Trophoblast cell (in vitro differentiated cells and primary cell): ENCODE measurements around the gene GOSR1.
"Not testable (repeated sequence)": the region's sequence is repeated elsewhere in the genome, so short reads cannot be mapped to it uniquely, and the experiment has no call there.

Source experiments
- DNase-seq, 2 donors: peaks; one replicate each; pipeline ENCODE4 v3.0.0-alpha.2; 2016
- H2AFZ ChIP-seq: 2 replicates; pipeline ENCODE4 v1.6.1; 2013; ENCODE audit warnings: low read length, moderate library complexity, mild to moderate bottlenecking; ENCODE audit not compliant: insufficient read depth, poor library complexity
- H2AK5ac ChIP-seq: 2 replicates; pipeline ENCODE4 v1.6.1; 2013; ENCODE audit warnings: mild to moderate bottlenecking, low read length
- H2BK120ac ChIP-seq: 2 replicates; pipeline ENCODE4 v1.6.1; 2013; ENCODE audit warnings: low read length, mild to moderate bottlenecking, moderate library complexity; ENCODE audit not compliant: insufficient read depth, poor library complexity
- H2BK12ac ChIP-seq: 2 replicates; pipeline ENCODE4 v1.6.1; 2013; ENCODE audit warnings: mild to moderate bottlenecking, low read length, moderate library complexity
- H2BK5ac ChIP-seq: 2 replicates; pipeline ENCODE4 v1.6.1; 2013; ENCODE audit warnings: low read length, low read depth, moderate library complexity, mild to moderate bottlenecking; ENCODE audit not compliant: poor library complexity
- H3K14ac ChIP-seq: 2 replicates; pipeline ENCODE4 v1.6.1; 2013; ENCODE audit warnings: mild to moderate bottlenecking, low read length
- H3K18ac ChIP-seq: 2 replicates; pipeline ENCODE4 v1.6.1; 2013; ENCODE audit warnings: mild to moderate bottlenecking, low read length
- H3K23ac ChIP-seq: 2 replicates; pipeline ENCODE4 v1.6.1; 2013; ENCODE audit warnings: low read length
- H3K27ac ChIP-seq: 2 replicates; pipeline ENCODE4 v1.5.1; 2013; ENCODE audit warnings: low read depth, mild to moderate bottlenecking, inconsistent platforms, low read length, moderate library complexity
- H3K27me3 ChIP-seq: 2 replicates; pipeline ENCODE4 v1.6.1; 2013; ENCODE audit warnings: inconsistent platforms, mild to moderate bottlenecking, low read length, moderate library complexity; ENCODE audit not compliant: insufficient read depth
- H3K36me3 ChIP-seq, 2 experiments: 1 replicate in 1 of 2; 2 replicates in 1 of 2; pipeline ENCODE4 v1.6.1; 2013; ENCODE audit warnings: low read length in 2 of 2, mild to moderate bottlenecking in 2 of 2, moderate library complexity in 1 of 2; ENCODE audit not compliant: insufficient read depth in 2 of 2, control insufficient read depth in 1 of 2
- H3K4ac ChIP-seq: 2 replicates; pipeline ENCODE4 v1.6.1; 2013; ENCODE audit warnings: low read depth, mild to moderate bottlenecking, low read length, moderate library complexity
- H3K4me1 ChIP-seq, 2 experiments: 1 replicate in 1 of 2; 2 replicates in 1 of 2; pipeline ENCODE4 v1.6.1; 2013; ENCODE audit warnings: low read length in 2 of 2, mild to moderate bottlenecking in 2 of 2, moderate library complexity in 1 of 2; ENCODE audit not compliant: insufficient read depth in 2 of 2, control insufficient read depth in 1 of 2
- H3K4me2 ChIP-seq: 2 replicates; pipeline ENCODE4 v1.6.1; 2013; ENCODE audit warnings: inconsistent platforms, mild to moderate bottlenecking, low read length, moderate library complexity
- H3K4me3 ChIP-seq: 2 replicates; pipeline ENCODE4 v1.5.1; 2013; ENCODE audit warnings: mild to moderate bottlenecking, low read depth, low read length, inconsistent platforms
- H3K79me1 ChIP-seq: one replicate; pipeline ENCODE4 v1.6.1; 2013; ENCODE audit warnings: low read length
- H3K79me2 ChIP-seq: 2 replicates; pipeline ENCODE4 v1.6.1; 2013; ENCODE audit warnings: low read length, mild to moderate bottlenecking; ENCODE audit not compliant: control insufficient read depth, insufficient read depth, poor library complexity
- H3K9ac ChIP-seq: 2 replicates; pipeline ENCODE4 v1.6.1; 2013; ENCODE audit warnings: mild to moderate bottlenecking, low read length
- H3K9me3 ChIP-seq: 2 replicates; pipeline ENCODE4 v1.6.1; 2013; ENCODE audit warnings: low read depth, mild to moderate bottlenecking, control low read depth, inconsistent platforms, low read length; ENCODE audit not compliant: insufficient read depth
- H4K12ac ChIP-seq: 2 replicates; pipeline ENCODE4 v1.6.1; 2013; ENCODE audit warnings: low read depth, mild to moderate bottlenecking, low read length, moderate library complexity
- H4K8ac ChIP-seq: 2 replicates; pipeline ENCODE4 v1.6.1; 2013; ENCODE audit warnings: low read depth, mild to moderate bottlenecking, low read length, moderate library complexity
- H4K91ac ChIP-seq: one replicate; pipeline ENCODE4 v1.6.1; 2013; ENCODE audit warnings: low read depth, mild to moderate bottlenecking, low read length, moderate library complexity
- WGBS: extraction: QIAGEN DNeasy Blood & Tissue Kit; methylation state at CpG from one replicate; pipeline ENCODE4 v1.1.7; 2013; ENCODE audit warnings: missing lambda C conversion rate; ENCODE audit not compliant: insufficient read length, insufficient coverage; ENCODE audit errors: extremely low coverage; 5-methylcytosine and 5-hydroxymethylcytosine counted together

The GOSR1 gene

GRCh38 chr17:30436729-30437128 is 40.5 kb upstream of the GOSR1 start:
- Histone ChIP-seq H4K12ac (no peak overlapping the region), H3K27me3 (no peaks in the 10 kb centered on the region), H3K9ac (no peak overlapping the region), H2BK5ac (no peak overlapping the region), H3K23ac (no peak overlapping the region), H3K79me2 (no peaks in the 10 kb centered on the region), H2AFZ (no peak overlapping the region), H4K8ac (no peak overlapping the region), H3K27ac (no peak overlapping the region), H3K4ac (no peak overlapping the region), H3K14ac (no peak overlapping the region), H3K9me3 (no peaks in the 10 kb centered on the region), H2BK120ac (no peak overlapping the region), H3K4me2 (no peak overlapping the region), H3K18ac (no peak overlapping the region), H2AK5ac (no peak overlapping the region), H3K4me1 (no peaks in the 10 kb centered on the region), H3K79me1 (no peaks in the 10 kb centered on the region), H4K91ac (no peak overlapping the region), H2BK12ac (no peak overlapping the region), H3K4me3 (no peak overlapping the region), H3K36me3 (no peaks in the 10 kb centered on the region)
- DNase-seq = no peak

GRCh38 chr17:30443721-30444120 is 33.5 kb upstream of the GOSR1 start:
- no peaks in the 10 kb centered on the region for H3K79me1 ChIP-seq
- no peak overlapping the region for H4K8ac ChIP-seq
- no peak overlapping the region for H3K14ac ChIP-seq
- H2BK120ac ChIP-seq = no peak overlapping the region
- no peaks in the 10 kb centered on the region for H3K36me3 ChIP-seq
- H3K4me2 ChIP-seq = no peak overlapping the region
- H3K4me3 ChIP-seq = no peak overlapping the region
- H2BK5ac ChIP-seq = no peak overlapping the region
- WGBS = no CpG with 5 or more reads among the region's 6 CpGs
- H3K9me3 ChIP-seq = no peaks in the 10 kb centered on the region
- H3K18ac ChIP-seq = no peak overlapping the region
- H2AFZ ChIP-seq = no peak overlapping the region
- no peak overlapping the region for H4K91ac ChIP-seq
- H3K4ac ChIP-seq = no peak overlapping the region
- no peaks in the 10 kb centered on the region for H3K27me3 ChIP-seq
- H3K27ac ChIP-seq = no peak overlapping the region
- H4K12ac ChIP-seq = no peak overlapping the region
- no peak overlapping the region for H3K23ac ChIP-seq
- DNase-seq = no peak
- no peak overlapping the region for H3K9ac ChIP-seq
- H2BK12ac ChIP-seq = no peak overlapping the region
- no peaks in the 10 kb centered on the region for H3K4me1 ChIP-seq
- no peaks in the 10 kb centered on the region for H3K79me2 ChIP-seq
- no peak overlapping the region for H2AK5ac ChIP-seq

- H3K79me1 ChIP-seq, H3K4ac ChIP-seq, H4K8ac ChIP-seq, H2BK120ac ChIP-seq, H3K79me2 ChIP-seq, H3K9me3 ChIP-seq, H3K27ac ChIP-seq, H2AK5ac ChIP-seq, H3K14ac ChIP-seq, H3K36me3 ChIP-seq, H3K18ac ChIP-seq, H3K9ac ChIP-seq, H3K4me1 ChIP-seq, DNase-seq, H2BK12ac ChIP-seq, H3K27me3 ChIP-seq, H3K4me3 ChIP-seq, H4K12ac ChIP-seq, H2BK5ac ChIP-seq, H2AFZ ChIP-seq, H4K91ac ChIP-seq, H3K23ac ChIP-seq, H3K4me2 ChIP-seq: not testable (repeated sequence)
Measured at GRCh38 chr17:30446640-30447039, 30.6 kb upstream of the GOSR1 start.

- no peak overlapping the region for H3K4ac ChIP-seq
- H2BK120ac ChIP-seq = no peak overlapping the region
- WGBS = no CpG with 5 or more reads among the region's 4 CpGs
- H4K91ac ChIP-seq = no peak overlapping the region
- H3K14ac ChIP-seq = no peak overlapping the region
- peaks cover 2% of the 10 kb centered on the region for H3K9me3 ChIP-seq
- no peaks in the 10 kb centered on the region for H3K79me2 ChIP-seq
- H3K27ac ChIP-seq = no peak overlapping the region
- no peak overlapping the region for H2AFZ ChIP-seq
- peaks cover 0 to 2% of the 10 kb centered on the region in 2 experiments for H3K4me1 ChIP-seq
- H3K18ac ChIP-seq = no peak overlapping the region
- no peak overlapping the region for H4K8ac ChIP-seq
- H3K23ac ChIP-seq = no peak overlapping the region
- H3K27me3 ChIP-seq = no peaks in the 10 kb centered on the region
- no peak overlapping the region for H3K4me2 ChIP-seq
- H3K4me3 ChIP-seq = no peak overlapping the region
- DNase-seq = no peak
- H2AK5ac ChIP-seq = no peak overlapping the region
- H3K36me3 ChIP-seq = peaks cover 4 to 10% of the 10 kb centered on the region in 2 experiments
- H4K12ac ChIP-seq = no peak overlapping the region
- no peak overlapping the region for H2BK12ac ChIP-seq
- H3K9ac ChIP-seq = no peak overlapping the region
- no peaks in the 10 kb centered on the region for H3K79me1 ChIP-seq
- H2BK5ac ChIP-seq = no peak overlapping the region
Measured at GRCh38 chr17:30449480-30449879, 27.7 kb upstream of the GOSR1 start.
